H54 (cell line): ENCODE data around the gene NFS1.
"Not testable (repeated sequence)": the region's sequence is repeated elsewhere in the genome, so short reads cannot be mapped to it uniquely, and the experiment has no call there.

Experiments
- DNase-seq: peaks from one replicate; pipeline ENCODE4 v3.0.0; 2011; ENCODE audit warnings: low spot score, mixed read lengths; ENCODE audit not compliant: insufficient read length
- FAIRE-seq: peaks from 3 replicates; lab custom pipeline; 2011; peaks lifted over from hg19 to GRCh38; lab: Jason Lieb, UNC
- POLR2A ChIP-seq: IDR thresholded peaks from 2 replicates; pipeline ENCODE4 v1.6.1; 2011; ENCODE audit warnings: low read depth, mild to moderate bottlenecking, low read length

Gene NFS1

GRCh38 chr20:35734374-35734773 is 35.2 kb upstream of the NFS1 start:
- TF ChIP-seq POLR2A: no peak
- DNase-seq (no peak), FAIRE-seq (no peak)

- no peak for TF ChIP-seq POLR2A
- DNase-seq (no peak), FAIRE-seq (no peak)
Observed at GRCh38 chr20:35732644-35732982, 33.5 kb upstream of the NFS1 start.

GRCh38 chr20:35731862-35732643 is 32.9 kb upstream of the NFS1 start:
- FAIRE-seq (no peak), DNase-seq (no peak)
- no peak for TF ChIP-seq POLR2A

GRCh38 chr20:35731469-35731788 is 32.3 kb upstream of the NFS1 start:
- no peak for TF ChIP-seq POLR2A
- FAIRE-seq (no peak), DNase-seq (no peak)

- TF ChIP-seq POLR2A: no peak
- DNase-seq (no peak), FAIRE-seq (no peak)
Observed at GRCh38 chr20:35730583-35731468, 31.7 kb upstream of the NFS1 start.

- no peak for FAIRE-seq
- no peak for TF ChIP-seq POLR2A
Observed at GRCh38 chr20:35729836-35730582, 30.9 kb upstream of the NFS1 start.

GRCh38 chr20:35729283-35729807 is 30.2 kb upstream of the NFS1 start:
- DNase-seq: no peak
- no peak for FAIRE-seq
- TF ChIP-seq POLR2A: no peak

More at GRCh38 chr20:35729836-35730582, 30.9 kb upstream of the NFS1 start:
- DNase-seq: no peak

GRCh38 chr20:35726842-35727711 is 27.9 kb upstream of the NFS1 start:
- no peak for TF ChIP-seq POLR2A
- FAIRE-seq (no peak), DNase-seq (no peak)

- no peak for TF ChIP-seq POLR2A
- DNase-seq: no peak
- no peak for FAIRE-seq
Observed at GRCh38 chr20:35724321-35725230, 25.4 kb upstream of the NFS1 start.

- FAIRE-seq, DNase-seq: not testable (repeated sequence)
Observed at GRCh38 chr20:35723652-35724320, 24.6 kb upstream of the NFS1 start.

GRCh38 chr20:35723275-35723639 is 24.1 kb upstream of the NFS1 start:
- DNase-seq, FAIRE-seq: not testable (repeated sequence)

- FAIRE-seq (no peak), DNase-seq (no peak)
- TF ChIP-seq POLR2A: no peak
Observed at GRCh38 chr20:35721621-35722020, 22.5 kb upstream of the NFS1 start.
